GM21717 (cell line): ENCODE measurements around the gene RPS6KA2.

ENCODE experiments used
- ATAC-seq: cut with Tn5 transposase; IDR thresholded peaks from one replicate; pipeline ENCODE4 v1.9.1; 2021; ENCODE audit warnings: mild to moderate bottlenecking, moderate library complexity; ENCODE audit not compliant: unreplicated experiment

Gene RPS6KA2

DNA sequence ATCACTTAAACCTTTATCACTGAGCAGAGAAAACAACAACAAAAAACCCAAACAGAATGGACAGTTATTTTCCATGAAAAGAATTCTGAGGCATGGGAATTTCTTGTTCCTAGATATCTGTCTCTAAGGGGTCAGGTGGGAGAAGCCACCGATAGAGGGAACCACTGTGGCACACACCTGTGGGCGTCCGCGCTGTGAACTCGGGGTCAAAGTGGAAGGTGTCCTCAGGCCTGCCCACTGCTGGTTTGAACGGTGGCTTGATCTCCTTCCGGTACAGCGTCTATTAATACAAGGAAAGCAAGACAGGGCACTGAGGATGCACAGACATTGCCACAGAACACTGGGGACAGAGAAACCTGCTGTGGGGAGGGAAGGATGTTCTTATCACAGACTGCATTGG lies 167.8 kb downstream of the RPS6KA2 start:
- ATAC-seq: no peak

DNA sequence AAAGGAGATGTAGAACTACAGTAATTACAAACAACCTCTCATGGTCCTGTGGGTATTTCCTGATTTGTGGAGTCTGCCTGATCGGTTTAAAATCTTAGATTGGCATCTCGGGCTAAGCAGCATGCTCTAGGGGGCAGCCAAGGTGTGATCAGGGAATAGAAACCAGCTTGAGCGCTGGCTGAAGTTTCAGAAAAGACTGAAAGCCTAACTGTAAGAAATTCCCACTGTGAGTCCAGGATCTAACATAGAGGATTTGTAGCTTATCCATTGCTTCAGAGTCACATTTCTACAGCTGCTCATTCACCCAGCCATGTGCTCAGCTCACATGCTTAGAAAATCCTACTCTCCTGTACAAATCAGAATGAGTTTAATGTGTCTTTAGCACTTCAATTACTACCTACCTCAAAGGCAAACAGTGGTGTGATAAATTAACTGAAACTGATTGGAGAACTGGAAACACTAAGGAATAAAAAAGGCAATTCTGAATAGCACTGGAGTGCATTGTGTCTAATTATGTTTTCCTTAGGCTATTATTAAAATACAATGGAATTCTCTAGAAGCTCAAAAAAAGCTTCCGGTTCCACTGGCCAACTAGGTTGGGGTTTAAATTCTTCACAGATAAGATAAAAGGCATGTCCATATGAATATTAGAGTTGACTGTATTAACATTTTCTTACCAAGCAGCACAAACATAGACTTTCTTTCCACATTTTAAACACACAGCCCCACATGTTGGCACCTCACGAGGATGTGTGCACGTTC lies 170.5 kb downstream of the RPS6KA2 start:
- no peak for ATAC-seq

GRCh38 chr6:166454692-166455515 lies 172.1 kb downstream of the RPS6KA2 start:
- no peak for ATAC-seq

DNA sequence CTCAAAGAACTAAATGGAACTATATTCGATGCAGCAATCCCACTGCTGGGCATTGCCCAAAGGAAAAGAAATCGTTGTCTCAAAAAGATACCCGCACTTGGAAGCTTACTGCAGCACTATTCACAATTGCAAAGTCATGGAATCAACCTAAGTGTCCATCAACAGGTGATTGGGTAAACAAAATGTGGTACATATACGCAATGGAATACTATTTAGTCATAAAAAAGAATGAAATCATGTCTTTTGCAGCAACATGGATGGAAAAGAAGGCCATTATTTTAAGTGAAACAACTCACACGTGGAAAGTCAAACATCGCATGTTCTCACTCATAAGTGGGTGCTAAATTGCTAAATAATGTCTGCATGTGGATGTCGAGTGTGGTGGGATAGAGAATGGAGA lies 173.4 kb downstream of the RPS6KA2 start:
- ATAC-seq: no peak

DNA sequence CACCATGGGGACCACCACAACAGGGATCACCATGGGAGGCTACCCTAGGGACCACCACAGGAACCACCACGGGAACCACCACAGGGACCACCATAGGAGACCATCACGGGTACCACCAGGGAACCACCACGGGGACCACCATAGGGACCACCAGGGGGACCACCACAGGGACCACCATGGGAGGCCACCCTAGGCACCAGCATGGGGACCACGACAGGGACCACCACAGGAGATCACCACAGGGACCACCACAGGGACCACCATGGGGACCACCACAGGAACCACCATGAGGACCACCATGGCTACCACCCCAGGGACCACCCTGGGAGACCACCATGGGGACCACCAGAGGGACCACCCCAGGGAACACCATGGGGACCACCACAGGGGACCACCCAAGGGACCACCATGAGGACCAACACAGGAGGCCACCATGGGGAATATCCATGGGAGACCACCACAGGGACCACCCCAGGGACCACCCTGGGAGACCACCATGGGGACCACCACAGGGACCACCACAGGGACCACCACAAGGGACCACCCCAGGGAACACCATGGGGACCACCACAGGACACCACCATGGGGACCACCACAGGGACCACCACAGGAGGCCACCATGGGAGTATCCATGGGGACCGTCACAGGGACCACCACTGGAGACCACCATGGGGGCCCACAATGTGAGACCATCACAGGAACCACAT lies 176.7 kb downstream of the RPS6KA2 start:
- no peak for ATAC-seq

DNA sequence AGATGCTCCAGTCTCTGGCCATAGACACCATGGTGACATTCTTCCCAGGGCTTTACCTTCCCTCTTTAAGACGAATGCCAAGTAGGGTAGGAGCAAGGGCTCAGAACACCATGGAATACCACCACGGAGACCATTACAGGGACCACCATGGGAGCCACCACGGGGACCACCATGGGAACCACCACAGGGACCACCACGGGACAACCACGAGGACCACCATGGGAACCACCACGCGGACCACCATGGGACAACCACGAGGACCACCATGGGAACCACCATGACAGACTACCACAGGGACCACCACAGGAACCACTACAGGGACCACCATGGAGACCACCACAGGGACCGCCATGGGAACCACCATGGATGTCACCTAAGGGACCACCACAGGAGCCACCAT lies 177.4 kb downstream of the RPS6KA2 start:
- no peak for ATAC-seq

- ATAC-seq: no peak
Observed at GRCh38 chr6:166449036-166449435, 178.0 kb downstream of the RPS6KA2 start.

- no peak for ATAC-seq
Observed at GRCh38 chr6:166448432-166448831, 178.6 kb downstream of the RPS6KA2 start.

DNA sequence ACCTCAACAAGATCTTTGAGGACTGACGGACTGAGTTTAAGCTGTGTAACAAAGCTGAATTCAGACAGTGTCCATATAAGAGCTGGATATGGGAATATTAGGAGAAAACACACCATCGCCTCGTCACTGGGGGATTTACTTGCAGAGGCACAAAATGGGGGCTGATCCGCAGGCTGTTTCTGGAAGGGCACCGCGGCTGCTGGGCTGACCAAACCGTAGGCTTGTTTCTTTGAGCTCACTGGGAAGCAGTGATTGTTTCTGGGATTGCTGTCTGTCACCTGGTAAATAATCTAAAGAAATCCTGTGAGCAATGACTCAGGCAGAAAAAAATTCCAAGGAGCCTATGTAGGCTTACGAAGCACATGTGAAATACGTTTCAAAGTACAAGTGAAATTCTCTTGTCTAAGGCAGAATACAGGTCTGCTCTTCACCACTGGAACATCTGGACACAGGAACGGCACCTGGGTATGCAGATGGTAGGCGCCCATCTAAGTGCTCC lies 180.4 kb downstream of the RPS6KA2 start:
- ATAC-seq: no peak

DNA sequence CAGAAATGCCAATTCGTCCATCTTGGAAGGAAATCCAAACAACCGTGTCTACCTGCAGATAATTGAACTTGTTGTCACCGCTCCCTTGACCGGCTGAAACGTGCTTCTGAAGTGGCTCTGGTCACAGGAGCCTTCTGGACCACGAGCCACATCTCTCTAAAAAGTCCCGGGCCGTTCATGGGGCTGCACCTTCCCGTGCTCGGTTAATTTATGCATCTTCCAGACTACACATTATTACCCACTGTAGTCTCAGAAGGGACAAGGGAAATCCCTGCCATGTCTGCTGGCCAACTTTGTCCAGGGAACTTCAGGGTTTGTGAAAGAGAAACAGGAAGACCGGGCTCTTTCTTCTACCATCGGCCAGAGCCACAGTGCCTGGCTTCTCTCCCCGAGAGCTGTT lies 180.9 kb downstream of the RPS6KA2 start:
- ATAC-seq: peak; percentile 45

DNA sequence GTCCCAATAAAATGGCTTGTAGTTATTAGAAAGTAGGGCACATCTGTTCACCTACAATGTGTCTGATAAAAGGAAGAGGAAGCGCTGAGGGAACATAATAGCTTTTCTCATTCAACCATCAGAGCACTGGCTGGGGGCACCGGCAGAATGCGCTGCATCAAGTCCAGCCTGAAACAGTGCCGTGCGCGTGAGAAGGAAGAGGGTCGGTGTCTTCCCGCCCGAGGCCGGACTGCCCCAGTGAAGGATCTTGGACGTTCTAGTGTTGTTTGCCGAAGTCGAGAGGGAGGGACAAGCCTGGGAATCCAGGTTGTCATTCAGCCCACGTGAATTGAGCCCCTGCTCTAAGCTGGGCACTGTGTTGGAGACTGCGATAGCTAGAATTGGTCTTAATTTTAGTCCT lies 182.6 kb downstream of the RPS6KA2 start:
- no peak for ATAC-seq

DNA sequence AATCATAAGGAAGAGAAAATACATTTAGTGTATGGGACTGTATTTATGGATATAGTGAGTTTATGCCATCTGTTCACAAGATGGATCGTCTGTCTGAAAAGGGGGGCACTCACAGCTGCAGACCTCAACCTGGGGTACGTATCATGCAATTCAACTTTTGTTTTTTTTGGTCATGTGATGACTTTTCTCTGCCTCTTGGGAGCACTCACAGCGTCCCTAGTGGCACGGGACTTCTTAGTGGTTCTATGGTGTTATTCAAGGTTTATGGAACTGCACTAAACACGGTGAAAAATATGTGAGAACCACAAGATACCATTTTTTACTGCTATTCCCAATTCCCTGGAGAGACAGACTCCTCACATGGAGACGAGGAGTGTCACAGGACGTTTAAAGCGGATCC lies 183.9 kb downstream of the RPS6KA2 start:
- ATAC-seq: no peak

GRCh38 chr6:166442131-166442685 lies 184.8 kb downstream of the RPS6KA2 start:
- ATAC-seq: no peak

GRCh38 chr6:166441325-166442078 lies 185.5 kb downstream of the RPS6KA2 start:
- no peak for ATAC-seq

GRCh38 chr6:166440729-166441128 lies 186.3 kb downstream of the RPS6KA2 start:
- no peak for ATAC-seq

DNA sequence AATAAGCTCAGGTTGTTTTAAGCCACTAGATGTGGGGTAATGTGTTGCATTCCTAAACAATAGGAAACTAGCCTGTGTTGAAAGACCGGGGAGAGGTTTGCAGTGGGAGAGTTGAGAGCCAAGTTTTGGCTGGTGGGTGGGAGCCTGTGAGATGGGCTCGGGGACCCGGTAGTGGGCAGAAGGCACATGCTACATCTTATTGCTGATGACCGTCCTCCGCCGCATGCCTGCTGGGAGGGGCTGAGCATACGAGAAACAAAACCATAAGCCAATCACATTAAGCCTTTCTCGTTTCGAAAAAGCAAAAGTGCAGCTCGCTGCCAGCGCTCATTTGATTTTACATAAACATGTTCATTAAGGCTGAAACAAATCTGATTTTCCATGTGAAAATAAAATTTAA lies 186.9 kb downstream of the RPS6KA2 start:
- ATAC-seq: no peak

DNA sequence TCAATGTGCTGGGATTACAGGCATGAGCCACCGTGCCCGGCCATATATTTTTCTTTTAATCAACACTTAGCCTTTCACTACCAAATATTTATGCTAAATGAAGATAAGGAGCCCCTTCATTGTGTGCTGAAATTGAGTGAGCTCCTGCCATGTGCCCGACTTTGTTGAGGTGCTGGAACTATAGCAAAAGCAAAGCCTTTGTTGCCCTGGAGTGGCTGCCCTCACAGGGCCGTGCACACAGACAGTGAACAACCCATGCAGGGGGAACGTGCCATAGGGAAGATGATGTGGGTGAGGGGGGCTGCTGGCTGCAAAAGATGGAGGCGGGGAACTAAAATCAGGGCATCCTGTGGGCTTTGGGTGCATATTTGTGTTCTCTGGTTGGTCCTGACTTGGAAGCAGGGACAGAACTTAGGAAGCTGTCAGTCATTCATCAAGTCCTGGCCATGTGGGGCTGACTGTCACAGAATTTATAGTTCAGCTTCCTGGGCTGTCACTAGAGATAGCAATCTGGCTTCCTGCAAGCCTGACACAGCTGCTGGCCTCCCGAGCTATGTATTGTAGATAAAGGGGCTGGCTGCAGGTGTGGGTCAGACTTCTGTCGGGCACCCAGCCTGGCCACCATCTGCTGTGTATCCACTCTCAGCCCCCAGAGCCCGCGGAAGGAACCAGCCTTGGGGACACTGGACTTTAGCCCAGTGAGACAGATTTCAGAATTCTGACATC lies 187.5 kb downstream of the RPS6KA2 start:
- ATAC-seq: no peak

- ATAC-seq: no peak
Observed at GRCh38 chr6:166438211-166438861, 188.7 kb downstream of the RPS6KA2 start.

DNA sequence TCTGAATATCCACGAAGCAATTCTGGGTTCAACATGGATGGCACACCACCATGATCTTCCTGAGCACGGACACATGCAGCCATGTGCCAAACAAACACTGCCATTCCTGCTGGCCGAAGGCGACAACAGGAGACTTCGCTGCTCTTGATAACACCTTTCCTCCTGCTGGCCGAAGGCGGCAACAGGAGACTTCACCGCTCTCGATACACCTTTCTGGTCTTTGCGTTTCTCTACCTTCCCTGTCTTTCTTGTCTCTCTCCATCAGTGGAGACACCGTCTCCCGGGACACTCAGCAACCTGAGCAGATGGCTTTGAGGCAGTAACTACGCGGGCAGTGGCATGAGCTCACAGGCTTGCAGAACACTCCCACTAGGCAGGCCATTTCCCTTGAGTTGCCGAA lies 189.4 kb downstream of the RPS6KA2 start:
- ATAC-seq: no peak
